DND-41 (cell line): Measurements from ENCODE around the gene SOS2.
A peak's percentile ranks its signal among the peaks of the same experiment; 100 is the strongest.

Source experiments
- ATAC-seq: fragments of 200-7000 bp; cut with Tn5 transposase; 3 replicates; pipeline ENCODE4 v1.9.1; 2021; ENCODE audit warnings: low read depth; ENCODE audit not compliant: insufficient read depth
- DNase-seq: peaks from one replicate; pipeline ENCODE4 v3.0.0-alpha.2; 2020
- H2AFZ ChIP-seq: 2 replicates; pipeline ENCODE4 v1.6.0; 2012; ENCODE audit warnings: low read depth, low read length
- H3K27ac ChIP-seq: 2 replicates; pipeline ENCODE4 v1.5.1; 2012; ENCODE audit warnings: low read length, inconsistent platforms
- H3K27me3 ChIP-seq: fragments of 200-600 bp; sonication (generic); 2 replicates; pipeline ENCODE4 v1.6.0; 2012; ENCODE audit warnings: low read length, mild to moderate bottlenecking, inconsistent platforms; ENCODE audit not compliant: insufficient read depth, poor library complexity
- H3K36me3 ChIP-seq: 2 replicates; pipeline ENCODE4 v1.5.1; 2012; ENCODE audit warnings: low read length, inconsistent platforms; ENCODE audit not compliant: insufficient read depth
- H3K4me1 ChIP-seq: 2 replicates; pipeline ENCODE4 v1.5.1; 2012; ENCODE audit warnings: mild to moderate bottlenecking, low read length; ENCODE audit not compliant: insufficient read depth
- H3K4me2 ChIP-seq: 2 replicates; pipeline ENCODE4 v1.6.0; 2012; ENCODE audit warnings: mild to moderate bottlenecking, moderate library complexity, low read length, inconsistent platforms; ENCODE audit not compliant: insufficient read depth
- H3K4me3 ChIP-seq, 2 experiments: fragments of 200-600 bp in 1 of 2; shearing (Covaris generic) in 1 of 2; 2 replicates each; pipeline ENCODE4 v1.5.1; 2012 to 2016; ENCODE audit warnings: inconsistent platforms in 2 of 2, low read length in 2 of 2, mild to moderate bottlenecking in 2 of 2, low read depth in 1 of 2, moderate library complexity in 1 of 2
- H3K79me2 ChIP-seq: 2 replicates; pipeline ENCODE4 v1.6.0; 2012; ENCODE audit warnings: low read length, inconsistent platforms; ENCODE audit not compliant: insufficient read depth
- H3K9ac ChIP-seq: 2 replicates; pipeline ENCODE4 v1.6.0; 2012; ENCODE audit warnings: low read depth, mild to moderate bottlenecking, inconsistent platforms, low read length, moderate library complexity
- H3K9me3 ChIP-seq: 2 replicates; pipeline ENCODE4 v1.5.1; 2012; ENCODE audit warnings: low read length, moderate library complexity, mild to moderate bottlenecking, inconsistent platforms; ENCODE audit not compliant: insufficient read depth, severe bottlenecking
- H4K20me1 ChIP-seq: 2 replicates; pipeline ENCODE4 v1.6.0; 2012; ENCODE audit warnings: low read length; ENCODE audit not compliant: insufficient read depth
- EZH2 ChIP-seq: IDR thresholded peaks from 3 replicates; pipeline ENCODE4 v1.6.1; 2012; ENCODE audit warnings: borderline replicate concordance, low read depth, mild to moderate bottlenecking, moderate library complexity, low read length, inconsistent platforms; ENCODE audit not compliant: severe bottlenecking
- TF ChIP-seq, protein P1 (sequence below): IDR thresholded peaks from 2 replicates; pipeline ENCODE4 v1.5.1; 2012; ENCODE audit warnings: borderline replicate concordance, low read length, moderate library complexity, mild to moderate bottlenecking; ENCODE audit not compliant: poor library complexity, severe bottlenecking; ENCODE audit errors: extremely low read depth

SOS2 gene

DNA sequence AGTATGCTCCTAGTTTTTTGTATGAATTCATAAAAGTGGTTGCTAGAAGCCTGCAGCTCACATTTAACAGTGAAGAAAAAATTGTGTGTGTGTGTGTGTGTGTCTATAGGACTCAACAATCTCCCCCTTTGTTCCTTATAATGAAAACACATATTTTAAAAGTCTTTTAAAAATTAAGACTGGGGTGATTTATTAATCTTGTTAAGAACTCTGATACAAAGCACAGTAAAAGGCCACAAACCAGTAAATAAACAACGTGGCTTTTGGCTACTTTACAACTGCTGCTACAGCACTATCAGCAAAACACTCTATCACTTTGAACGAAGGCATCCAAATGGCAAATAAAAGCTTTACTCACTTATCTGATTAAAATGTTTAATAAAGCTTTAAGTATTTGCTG is 114.4 kb downstream of the SOS2 start:
- peak overlapping the region; percentile 90 for H3K4me2 ChIP-seq
- peaks cover 26% of the 10 kb centered on the region for H3K4me1 ChIP-seq
- no peaks in the 10 kb centered on the region for H3K9me3 ChIP-seq
- peak overlapping the region; percentile 73 for H2AFZ ChIP-seq
- peak overlapping the region; percentile 92 for H3K27ac ChIP-seq
- 0 out of 2 replicates have a peak, but pooled peaks cover 5% of the 10 kb centered on the region for H4K20me1 ChIP-seq
- DNase-seq (no peak), ATAC-seq (no peak)
- no peaks in the 10 kb centered on the region for H3K27me3 ChIP-seq
- peak overlapping the region; percentile 78 for H3K9ac ChIP-seq
- H3K4me3 ChIP-seq, result peak overlapping the region; percentile 94 to 99; a peak in 3 of 4 replicates
- peaks cover 34% of the 10 kb centered on the region for H3K79me2 ChIP-seq
- peaks cover 32% of the 10 kb centered on the region for H3K36me3 ChIP-seq
- TF ChIP-seq EZH2, result no peak
- TF ChIP-seq, protein P1, sequence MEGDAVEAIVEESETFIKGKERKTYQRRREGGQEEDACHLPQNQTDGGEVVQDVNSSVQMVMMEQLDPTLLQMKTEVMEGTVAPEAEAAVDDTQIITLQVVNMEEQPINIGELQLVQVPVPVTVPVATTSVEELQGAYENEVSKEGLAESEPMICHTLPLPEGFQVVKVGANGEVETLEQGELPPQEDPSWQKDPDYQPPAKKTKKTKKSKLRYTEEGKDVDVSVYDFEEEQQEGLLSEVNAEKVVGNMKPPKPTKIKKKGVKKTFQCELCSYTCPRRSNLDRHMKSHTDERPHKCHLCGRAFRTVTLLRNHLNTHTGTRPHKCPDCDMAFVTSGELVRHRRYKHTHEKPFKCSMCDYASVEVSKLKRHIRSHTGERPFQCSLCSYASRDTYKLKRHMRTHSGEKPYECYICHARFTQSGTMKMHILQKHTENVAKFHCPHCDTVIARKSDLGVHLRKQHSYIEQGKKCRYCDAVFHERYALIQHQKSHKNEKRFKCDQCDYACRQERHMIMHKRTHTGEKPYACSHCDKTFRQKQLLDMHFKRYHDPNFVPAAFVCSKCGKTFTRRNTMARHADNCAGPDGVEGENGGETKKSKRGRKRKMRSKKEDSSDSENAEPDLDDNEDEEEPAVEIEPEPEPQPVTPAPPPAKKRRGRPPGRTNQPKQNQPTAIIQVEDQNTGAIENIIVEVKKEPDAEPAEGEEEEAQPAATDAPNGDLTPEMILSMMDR, result no peak

DNA sequence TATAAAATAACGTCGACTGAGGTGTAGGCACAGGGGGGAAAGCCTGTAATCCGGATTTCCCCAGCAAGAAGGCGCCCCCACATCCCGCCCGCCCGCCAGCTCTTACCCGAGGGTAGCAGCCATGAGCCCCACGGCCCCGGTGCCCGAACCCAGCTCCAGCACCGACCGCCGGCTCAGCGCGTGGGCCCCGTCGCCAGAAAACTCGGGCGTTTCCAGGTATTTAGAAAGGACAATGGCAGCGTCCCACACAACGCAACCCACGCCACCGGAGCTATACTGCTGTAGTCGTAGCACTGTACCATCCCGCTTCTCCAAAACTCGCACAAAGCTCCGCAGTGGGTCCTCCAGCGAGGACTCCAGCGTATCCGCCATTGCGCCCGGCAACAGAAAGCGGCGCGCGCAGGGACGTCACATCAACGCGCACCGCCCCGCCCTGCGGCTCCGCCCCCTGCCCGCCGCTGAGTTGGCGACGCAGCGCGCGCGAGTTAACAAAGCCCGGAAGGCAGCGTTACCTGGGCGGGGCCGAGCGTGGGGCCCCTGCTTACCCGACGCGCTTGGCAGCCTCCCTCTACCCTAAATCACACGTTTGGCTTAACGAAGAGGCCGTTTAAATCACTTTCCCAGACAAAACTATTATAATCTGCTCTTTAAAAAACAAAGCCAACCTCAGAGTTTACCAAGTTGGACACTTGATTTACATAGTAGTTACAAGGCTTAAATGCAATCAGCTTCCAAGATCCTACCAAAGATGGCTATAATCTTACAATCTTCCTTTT is 115.0 kb downstream of the SOS2 start, which contains the start of gene VCPKMT:
TSS of gene VCPKMT (minus strand) at position 392 of the 776 bp plus-strand sequence. CDS start at position 372, 20 bp downstream.
- Histone ChIP-seq H3K9me3 (no peaks in the 10 kb centered on the region), H3K36me3 (peaks cover 38% of the 10 kb centered on the region), H3K4me1 (peaks cover 26% of the 10 kb centered on the region), H3K79me2 (peaks cover 34% of the 10 kb centered on the region), H2AFZ (peak within 1 kb of the TSS; percentile 97), H3K9ac (peak within 1 kb of the TSS; percentile 78), H3K27me3 (no peaks in the 10 kb centered on the region), H3K4me2 (peak within 1 kb of the TSS; percentile 90), H3K4me3 (peak within 1 kb of the TSS; percentile 94 to 99), H3K27ac (peak within 1 kb of the TSS; percentile 92), H4K20me1 (0 out of 2 replicates have a peak, but pooled peaks cover 5% of the 10 kb centered on the region)
- DNase-seq, result peak; percentile 96
- peak; percentile 98 for ATAC-seq
- no peak for TF ChIP-seq EZH2

DNA sequence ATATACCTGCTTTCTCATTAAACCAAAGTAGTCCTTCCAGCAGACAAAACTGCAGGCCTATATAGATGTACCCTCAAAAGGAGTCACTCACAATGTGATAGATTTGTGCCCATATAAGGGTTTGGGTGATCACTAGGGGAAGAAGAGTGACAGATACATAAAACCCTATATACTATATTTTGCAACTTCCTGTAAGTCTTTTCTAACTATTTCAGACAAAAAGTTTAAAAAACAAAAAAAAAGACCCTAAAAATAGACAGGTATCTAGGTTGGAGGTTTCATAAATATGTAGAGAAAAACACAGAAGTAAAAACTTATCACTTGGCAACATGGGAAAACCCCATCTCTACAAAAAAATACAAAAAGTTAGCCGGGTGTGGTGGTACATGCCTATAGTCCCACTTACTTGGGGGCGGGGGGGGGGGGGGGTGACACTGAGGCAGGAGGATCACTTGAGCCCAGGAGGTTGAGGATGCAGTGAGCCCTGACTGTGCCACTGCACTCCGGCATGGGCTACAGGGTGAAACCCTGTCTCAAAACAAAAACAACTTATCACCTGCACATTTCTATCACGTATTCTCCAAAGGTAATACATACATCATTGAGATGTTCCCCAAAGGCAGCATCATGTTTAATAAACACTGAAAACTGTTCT is 117.9 kb downstream of the SOS2 start:
- Histone ChIP-seq H4K20me1 (0 out of 2 replicates have a peak, but pooled peaks cover 9% of the 10 kb centered on the region), H3K9me3 (no peaks in the 10 kb centered on the region), H3K4me2 (peak overlapping the region; percentile 23; the same call in 1 of the 2 replicates), H3K27ac (no peak overlapping the region), H3K9ac (no peak overlapping the region), H3K4me1 (peaks cover 29% of the 10 kb centered on the region), H3K36me3 (peaks cover 62% of the 10 kb centered on the region), H3K27me3 (no peaks in the 10 kb centered on the region), H3K79me2 (peaks cover 34% of the 10 kb centered on the region), H2AFZ (no peak overlapping the region), H3K4me3 (no peak overlapping the region)
- TF ChIP-seq, protein P1, result no peak
- TF ChIP-seq EZH2, result no peak
- no peak for ATAC-seq
- DNase-seq, result no peak
